Prostate gland (tissue), 2 donors: ENCODE data around the gene FAIM. TPM values are rescaled to one million over a fixed set of nuclear protein-coding genes. Genes with fewer than 3 reads are reported as not detected.

Experiments used
- DNase-seq: peaks from one replicate; pipeline ENCODE4 v3.0.0-alpha.2; 2019; ENCODE audit warnings: low spot score
- H3K27ac ChIP-seq, 2 donors: fragments of 200-600 bp; sonication (generic); 2 replicates each; pipeline ENCODE4 v1.5.1; 2017 to 2019
- H3K27me3 ChIP-seq: fragments of 200-600 bp; sonication (generic); replicated peaks from 2 replicates; pipeline ENCODE4 v1.5.1; 2019; ENCODE audit not compliant: insufficient read depth
- H3K36me3 ChIP-seq, 2 donors: fragments of 200-600 bp; sonication (generic); 1 replicate in 1 of 2; 2 replicates in 1 of 2; pipeline versions ENCODE4 v1.5.1 to v1.8.1; 2017 to 2019
- H3K4me1 ChIP-seq: fragments of 200-600 bp; sonication (generic); replicated peaks from 2 replicates; pipeline ENCODE4 v1.5.1; 2019
- H3K4me3 ChIP-seq, 2 donors: fragments of 200-600 bp; sonication (generic); 2 replicates each; pipeline ENCODE4 v1.5.1; 2017 to 2019
- H3K9me3 ChIP-seq: fragments of 200-600 bp; sonication (generic); 2 replicates; pipeline ENCODE4 v1.5.1; 2017
- POLR2A ChIP-seq: fragments of 450-650 bp; IDR thresholded peaks from one replicate; pipeline ENCODE4 v1.6.1; 2016; ENCODE audit warnings: antibody characterized with exemption, mild to moderate bottlenecking
- POLR2AphosphoS5 ChIP-seq: sonication (generic); formaldehyde crosslinking; IDR thresholded peaks from one replicate; pipeline ENCODE4 v1.6.1; 2017; ENCODE audit warnings: antibody characterized with exemption
- WGBS: methylation state at CpG from one replicate; pipeline ENCODE4 v1.1.5; 2018; 5-methylcytosine and 5-hydroxymethylcytosine counted together
- intact Hi-C: fragments of 100-400 bp; cut with DNase I; formaldehyde crosslinking; loops from one replicate; pipeline ENCODE4 v1.14.2; 2022
- total RNA-seq, 2 donors: library from RNA; depleted of rRNA; stranded (reverse); fragments of >200 nt; gene quantifications; one replicate each; pipeline ENCODE4 v1.1.0, GENCODE V29; 2016
- TF ChIP-seq, protein P1 (sequence below), 4 experiments: fragments of 200-600 bp in 2 of 4; fragments of 450-650 bp in 2 of 4; sonication (generic) in 2 of 4; IDR thresholded peaks; 1 replicate in 3 of 4; 2 replicates in 1 of 4; pipeline ENCODE4 v1.5.1; 2016 to 2019; ENCODE audit warnings: antibody characterized with exemption in 4 of 4, mild to moderate bottlenecking in 2 of 4, moderate library complexity in 2 of 4

FAIM gene
- total RNA-seq, 2 donors from 2014 or later, result 11.5 to 18.9 TPM

DNA sequence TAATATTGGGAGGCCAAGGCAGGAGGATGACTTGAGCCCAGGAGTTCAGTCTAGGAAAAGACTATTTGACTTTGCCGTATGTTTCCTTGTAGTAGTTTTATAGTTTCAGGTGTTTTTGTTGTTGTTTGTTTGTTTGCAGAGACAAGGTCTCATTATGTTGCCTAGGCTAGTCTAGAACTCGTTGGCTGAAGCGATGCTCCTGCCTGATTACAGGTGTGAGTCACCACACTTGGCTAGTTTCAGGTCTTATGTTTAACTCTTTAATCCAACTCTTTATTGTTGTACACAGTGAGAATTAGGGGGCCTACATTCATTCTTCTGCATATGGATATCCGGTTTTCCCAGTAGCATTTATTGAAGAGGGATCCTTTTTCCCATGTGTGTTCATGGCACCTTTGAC is 32.0 kb downstream of the FAIM start:
- H3K36me3 ChIP-seq, result no peaks in the 10 kb centered on the region
- TF ChIP-seq POLR2AphosphoS5, result no peak
- no peak for TF ChIP-seq POLR2A
- TF ChIP-seq, protein P1, sequence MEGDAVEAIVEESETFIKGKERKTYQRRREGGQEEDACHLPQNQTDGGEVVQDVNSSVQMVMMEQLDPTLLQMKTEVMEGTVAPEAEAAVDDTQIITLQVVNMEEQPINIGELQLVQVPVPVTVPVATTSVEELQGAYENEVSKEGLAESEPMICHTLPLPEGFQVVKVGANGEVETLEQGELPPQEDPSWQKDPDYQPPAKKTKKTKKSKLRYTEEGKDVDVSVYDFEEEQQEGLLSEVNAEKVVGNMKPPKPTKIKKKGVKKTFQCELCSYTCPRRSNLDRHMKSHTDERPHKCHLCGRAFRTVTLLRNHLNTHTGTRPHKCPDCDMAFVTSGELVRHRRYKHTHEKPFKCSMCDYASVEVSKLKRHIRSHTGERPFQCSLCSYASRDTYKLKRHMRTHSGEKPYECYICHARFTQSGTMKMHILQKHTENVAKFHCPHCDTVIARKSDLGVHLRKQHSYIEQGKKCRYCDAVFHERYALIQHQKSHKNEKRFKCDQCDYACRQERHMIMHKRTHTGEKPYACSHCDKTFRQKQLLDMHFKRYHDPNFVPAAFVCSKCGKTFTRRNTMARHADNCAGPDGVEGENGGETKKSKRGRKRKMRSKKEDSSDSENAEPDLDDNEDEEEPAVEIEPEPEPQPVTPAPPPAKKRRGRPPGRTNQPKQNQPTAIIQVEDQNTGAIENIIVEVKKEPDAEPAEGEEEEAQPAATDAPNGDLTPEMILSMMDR (IDR thresholded peaks at IDR 0.05), result no peak
- intact Hi-C loops, result no loop called here
- DNase-seq, result no peak
- H3K9me3 ChIP-seq, result no peaks in the 10 kb centered on the region
- 76% methylated on average over 4 of the region's 4 CpGs for WGBS
- no peak overlapping the region for H3K4me3 ChIP-seq
- no peaks in the 10 kb centered on the region for H3K27me3 ChIP-seq
- H3K4me1 ChIP-seq, result no peaks in the 10 kb centered on the region
- no peak overlapping the region for H3K27ac ChIP-seq

GRCh38 chr3:138642226-138642926 is 33.8 kb downstream of the FAIM start:
- TF ChIP-seq POLR2A, result no peak
- TF ChIP-seq POLR2AphosphoS5, result no peak
- TF ChIP-seq, protein P1 (IDR thresholded peaks at IDR 0.05), result no peak
- 84% methylated on average over 4 of the region's 4 CpGs for WGBS
- Histone ChIP-seq H3K9me3 (no peaks in the 10 kb centered on the region), H3K27me3 (no peaks in the 10 kb centered on the region), H3K36me3 (no peaks in the 10 kb centered on the region), H3K4me3 (no peak overlapping the region), H3K4me1 (no peaks in the 10 kb centered on the region), H3K27ac (no peak overlapping the region)
- intact Hi-C loops, result no loop called here
- no peak for DNase-seq

- H3K36me3 ChIP-seq, result no peaks in the 10 kb centered on the region
- no peak overlapping the region for H3K27ac ChIP-seq
- H3K9me3 ChIP-seq, result no peaks in the 10 kb centered on the region
- no peak for TF ChIP-seq POLR2AphosphoS5
- no peak for TF ChIP-seq POLR2A
- TF ChIP-seq, protein P1 (IDR thresholded peaks at IDR 0.05), result no peak
- H3K27me3 ChIP-seq, result no peaks in the 10 kb centered on the region
- 94% methylated on average over 1 of the region's 1 CpG for WGBS
- H3K4me1 ChIP-seq, result no peaks in the 10 kb centered on the region
- no peak for DNase-seq
- no peak overlapping the region for H3K4me3 ChIP-seq
- intact Hi-C loops, result no loop called here
Measured at GRCh38 chr3:138642927-138643253, 34.3 kb downstream of the FAIM start.

- Histone ChIP-seq H3K9me3 (no peaks in the 10 kb centered on the region), H3K27me3 (no peaks in the 10 kb centered on the region), H3K4me3 (no peak overlapping the region), H3K27ac (no peak overlapping the region), H3K4me1 (no peaks in the 10 kb centered on the region), H3K36me3 (peaks cover 0 to 9% of the 10 kb centered on the region in 2 donors)
- DNase-seq, result no peak
- TF ChIP-seq POLR2AphosphoS5 (no peak), POLR2A (no peak)
- TF ChIP-seq, protein P1 (IDR thresholded peaks at IDR 0.05), result no peak
- intact Hi-C loops, result no loop called here
Measured at GRCh38 chr3:138646008-138646407, 37.4 kb downstream of the FAIM start.

- H3K9me3 ChIP-seq, result no peaks in the 10 kb centered on the region
- no peak overlapping the region for H3K4me3 ChIP-seq
- H3K27ac ChIP-seq, result no peak overlapping the region
- no peak for DNase-seq
- H3K36me3 ChIP-seq, result peaks cover 0 to 9% of the 10 kb centered on the region in 2 donors
- no peaks in the 10 kb centered on the region for H3K4me1 ChIP-seq
- TF ChIP-seq, protein P1 (IDR thresholded peaks at IDR 0.05), result no peak
- TF ChIP-seq POLR2AphosphoS5 (no peak), POLR2A (no peak)
- intact Hi-C loops, result no loop called here
- no peaks in the 10 kb centered on the region for H3K27me3 ChIP-seq
Measured at GRCh38 chr3:138646513-138646912, 37.9 kb downstream of the FAIM start.
